Testis (tissue), 2 donors: Measurements from ENCODE around the gene TSHZ3.

Source experiments
- CTCF ChIP-seq, 3 experiments: fragments of 450-650 bp in 2 of 3; fragments of 200-600 bp in 1 of 3; sonication (generic) in 1 of 3; IDR thresholded peaks; one replicate each; pipeline ENCODE4 v1.5.1; 2016 to 2019; ENCODE audit warnings: antibody characterized with exemption in 3 of 3, mild to moderate bottlenecking in 2 of 3, moderate library complexity in 1 of 3
- POLR2A ChIP-seq: fragments of 450-650 bp; IDR thresholded peaks from one replicate; pipeline ENCODE4 v1.6.1; 2017; ENCODE audit warnings: antibody characterized with exemption, mild to moderate bottlenecking, moderate library complexity

- TF ChIP-seq CTCF (IDR thresholded peaks at IDR 0.05): no peak
- no peak for TF ChIP-seq POLR2A
Observed at GRCh38 chr19:31254611-31255010, 94.6 kb downstream of the TSHZ3 start.
